HEK293 (cell line): ENCODE measurements around the gene FRMPD4.

Experiments used
- GLI2 ChIP-seq: fragments of 450-650 bp; formaldehyde crosslinking; IDR thresholded peaks from 2 replicates; pipeline ENCODE4; 2017; ENCODE audit warnings: missing biosample characterization, missing genetic modification characterization, low read depth, borderline replicate concordance
- MZF1 ChIP-seq: fragments of 450-650 bp; formaldehyde crosslinking; IDR thresholded peaks from 2 replicates; pipeline ENCODE4 v1.5.1; 2017; ENCODE audit warnings: missing biosample characterization, missing genetic modification characterization, borderline replicate concordance
- PRDM1 ChIP-seq: fragments of 450-650 bp; formaldehyde crosslinking; IDR thresholded peaks from 2 replicates; pipeline ENCODE4; 2016; ENCODE audit warnings: missing biosample characterization, missing genetic modification characterization
- SCRT2 ChIP-seq: fragments of 450-650 bp; formaldehyde crosslinking; IDR thresholded peaks from 2 replicates; pipeline ENCODE4 v1.5.1; 2016; ENCODE audit warnings: missing biosample characterization, missing genetic modification characterization
- ZFP37 ChIP-seq: fragments of 450-650 bp; formaldehyde crosslinking; IDR thresholded peaks from 2 replicates; pipeline ENCODE4 v1.5.1; 2016; ENCODE audit warnings: missing biosample characterization, missing genetic modification characterization
- ZNF114 ChIP-seq: fragments of 450-650 bp; formaldehyde crosslinking; IDR thresholded peaks from 2 replicates; pipeline ENCODE4 v1.5.0; 2017; ENCODE audit warnings: missing biosample characterization, missing genetic modification characterization
- ZNF266 ChIP-seq: fragments of 450-650 bp; formaldehyde crosslinking; IDR thresholded peaks from 2 replicates; pipeline ENCODE4 v1.5.1; 2016; ENCODE audit warnings: missing biosample characterization, missing genetic modification characterization, low read depth
- ZNF324 ChIP-seq: fragments of 450-650 bp; formaldehyde crosslinking; IDR thresholded peaks from 2 replicates; pipeline ENCODE4 v1.5.1; 2016; ENCODE audit warnings: missing biosample characterization, missing genetic modification characterization
- ZNF335 ChIP-seq: fragments of 450-650 bp; formaldehyde crosslinking; conservative IDR thresholded peaks from 2 replicates; pipeline ENCODE4 v1.5.1; 2016; ENCODE audit warnings: missing biosample characterization, missing genetic modification characterization
- ZNF473 ChIP-seq: fragments of 450-650 bp; formaldehyde crosslinking; IDR thresholded peaks from 2 replicates; pipeline ENCODE4 v1.5.1; 2017; ENCODE audit warnings: missing biosample characterization, missing genetic modification characterization
- ZNF555 ChIP-seq: fragments of 450-650 bp; formaldehyde crosslinking; conservative IDR thresholded peaks from 2 replicates; pipeline ENCODE4 v1.5.1; 2017; ENCODE audit warnings: missing biosample characterization, mild to moderate bottlenecking, missing genetic modification characterization, inconsistent platforms
- ZNF626 ChIP-seq: fragments of 450-650 bp; sonication (Bioruptor Pico); formaldehyde crosslinking; IDR thresholded peaks from 2 replicates; pipeline ENCODE4 v1.5.1; 2018; ENCODE audit warnings: missing biosample characterization, missing genetic modification characterization, inconsistent platforms
- ZNF707 ChIP-seq: fragments of 450-650 bp; formaldehyde crosslinking; IDR thresholded peaks from 2 replicates; pipeline ENCODE4 v1.5.1; 2016; ENCODE audit warnings: missing biosample characterization, missing genetic modification characterization
- ZNF776 ChIP-seq: fragments of 450-650 bp; formaldehyde crosslinking; IDR thresholded peaks from 2 replicates; pipeline ENCODE4 v1.5.0; 2017; ENCODE audit warnings: missing biosample characterization, missing genetic modification characterization, borderline replicate concordance
- ZSCAN30 ChIP-seq: fragments of 450-650 bp; IDR thresholded peaks from 2 replicates; pipeline ENCODE4 v1.5.1; 2018; ENCODE audit warnings: missing biosample characterization, mild to moderate bottlenecking, missing genetic modification characterization, moderate library complexity
- TF ChIP-seq, protein P1 (sequence below): fragments of 450-650 bp; formaldehyde crosslinking; IDR thresholded peaks from 2 replicates; pipeline ENCODE4 v1.5.1; 2016; ENCODE audit warnings: missing biosample characterization, missing genetic modification characterization, borderline replicate concordance
- TF ChIP-seq, protein P2 (sequence below): fragments of 450-650 bp; formaldehyde crosslinking; IDR thresholded peaks from 2 replicates; pipeline ENCODE4 v1.5.1; 2016; ENCODE audit warnings: missing biosample characterization, missing genetic modification characterization
- TF ChIP-seq, protein P3 (sequence below): fragments of 450-650 bp; formaldehyde crosslinking; IDR thresholded peaks from 2 replicates; pipeline ENCODE4 v1.5.1; 2016; ENCODE audit warnings: missing biosample characterization, missing genetic modification characterization
- TF ChIP-seq, protein P4 (sequence below): fragments of 450-650 bp; formaldehyde crosslinking; IDR thresholded peaks from 2 replicates; pipeline ENCODE4 v1.5.1; 2017; ENCODE audit warnings: missing biosample characterization, missing genetic modification characterization
- TF ChIP-seq, protein P5 (sequence below): fragments of 450-650 bp; formaldehyde crosslinking; IDR thresholded peaks from 2 replicates; pipeline ENCODE4 v1.5.1; 2016; ENCODE audit warnings: missing biosample characterization, missing genetic modification characterization
- TF ChIP-seq, protein P6 (sequence below): fragments of 450-650 bp; formaldehyde crosslinking; IDR thresholded peaks from 2 replicates; pipeline ENCODE4 v1.5.1; 2017; ENCODE audit warnings: missing biosample characterization, missing genetic modification characterization
- TF ChIP-seq, protein P7 (sequence below): fragments of 450-650 bp; formaldehyde crosslinking; IDR thresholded peaks from 2 replicates; pipeline ENCODE4 v1.5.1; 2016; ENCODE audit warnings: missing biosample characterization, missing genetic modification characterization
- TF ChIP-seq, protein P8 (sequence below): fragments of 450-650 bp; formaldehyde crosslinking; IDR thresholded peaks from 2 replicates; pipeline ENCODE4 v1.5.1; 2016; ENCODE audit warnings: missing biosample characterization, missing genetic modification characterization

FRMPD4 gene

DNA sequence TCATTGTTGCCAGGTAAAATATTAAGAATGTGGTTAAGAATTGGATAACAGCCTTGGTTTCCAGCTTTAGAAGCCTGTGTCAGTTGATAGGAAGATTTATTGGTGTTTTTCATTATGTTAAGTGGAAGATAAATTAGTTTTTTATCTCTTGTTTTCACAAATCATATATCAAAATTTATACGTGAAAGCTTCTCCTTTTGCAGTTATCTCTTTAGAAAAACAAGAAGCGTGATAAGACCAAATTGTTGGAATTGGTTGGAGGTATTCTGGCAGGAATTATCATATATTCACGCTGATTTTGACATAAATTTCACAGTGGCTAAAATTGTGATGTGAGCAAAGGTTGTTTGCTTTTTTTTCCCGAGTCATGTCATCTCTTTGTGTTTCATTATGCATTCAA is 90.6 kb downstream of the FRMPD4 start (continued):
- TF ChIP-seq, protein P1, sequence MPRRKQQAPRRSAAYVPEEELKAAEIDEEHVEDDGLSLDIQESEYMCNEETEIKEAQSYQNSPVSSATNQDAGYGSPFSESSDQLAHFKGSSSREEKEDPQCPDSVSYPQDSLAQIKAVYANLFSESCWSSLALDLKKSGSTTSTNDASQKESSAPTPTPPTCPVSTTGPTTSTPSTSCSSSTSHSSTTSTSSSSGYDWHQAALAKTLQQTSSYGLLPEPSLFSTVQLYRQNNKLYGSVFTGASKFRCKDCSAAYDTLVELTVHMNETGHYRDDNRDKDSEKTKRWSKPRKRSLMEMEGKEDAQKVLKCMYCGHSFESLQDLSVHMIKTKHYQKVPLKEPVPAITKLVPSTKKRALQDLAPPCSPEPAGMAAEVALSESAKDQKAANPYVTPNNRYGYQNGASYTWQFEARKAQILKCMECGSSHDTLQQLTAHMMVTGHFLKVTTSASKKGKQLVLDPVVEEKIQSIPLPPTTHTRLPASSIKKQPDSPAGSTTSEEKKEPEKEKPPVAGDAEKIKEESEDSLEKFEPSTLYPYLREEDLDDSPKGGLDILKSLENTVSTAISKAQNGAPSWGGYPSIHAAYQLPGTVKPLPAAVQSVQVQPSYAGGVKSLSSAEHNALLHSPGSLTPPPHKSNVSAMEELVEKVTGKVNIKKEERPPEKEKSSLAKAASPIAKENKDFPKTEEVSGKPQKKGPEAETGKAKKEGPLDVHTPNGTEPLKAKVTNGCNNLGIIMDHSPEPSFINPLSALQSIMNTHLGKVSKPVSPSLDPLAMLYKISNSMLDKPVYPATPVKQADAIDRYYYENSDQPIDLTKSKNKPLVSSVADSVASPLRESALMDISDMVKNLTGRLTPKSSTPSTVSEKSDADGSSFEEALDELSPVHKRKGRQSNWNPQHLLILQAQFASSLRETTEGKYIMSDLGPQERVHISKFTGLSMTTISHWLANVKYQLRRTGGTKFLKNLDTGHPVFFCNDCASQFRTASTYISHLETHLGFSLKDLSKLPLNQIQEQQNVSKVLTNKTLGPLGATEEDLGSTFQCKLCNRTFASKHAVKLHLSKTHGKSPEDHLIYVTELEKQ = no peak
- TF ChIP-seq ZNF473 (tag by site-specific recombination) (no peak), ZNF114 (tag by site-specific recombination) (no peak), ZNF324 (tag by site-specific recombination) (no peak), ZFP37 (tag by site-specific recombination) (no peak), ZNF335 (tag by site-specific recombination) (no peak), PRDM1 (no peak), ZSCAN30 (tag by site-specific recombination) (0 out of 2 replicates have a peak, but pooled peaks have one; percentile 61), SCRT2 (tag by site-specific recombination) (no peak), GLI2 (tag by site-specific recombination) (peak; percentile 79; the same call in 1 of the 2 replicates), ZNF266 (tag by site-specific recombination) (no peak), ZNF776 (tag by site-specific recombination) (no peak), ZNF707 (tag by site-specific recombination) (no peak), MZF1 (no peak), ZNF555 (tag by site-specific recombination) (no peak), ZNF626 (tag by site-specific recombination) (no peak)
- TF ChIP-seq, protein P2, sequence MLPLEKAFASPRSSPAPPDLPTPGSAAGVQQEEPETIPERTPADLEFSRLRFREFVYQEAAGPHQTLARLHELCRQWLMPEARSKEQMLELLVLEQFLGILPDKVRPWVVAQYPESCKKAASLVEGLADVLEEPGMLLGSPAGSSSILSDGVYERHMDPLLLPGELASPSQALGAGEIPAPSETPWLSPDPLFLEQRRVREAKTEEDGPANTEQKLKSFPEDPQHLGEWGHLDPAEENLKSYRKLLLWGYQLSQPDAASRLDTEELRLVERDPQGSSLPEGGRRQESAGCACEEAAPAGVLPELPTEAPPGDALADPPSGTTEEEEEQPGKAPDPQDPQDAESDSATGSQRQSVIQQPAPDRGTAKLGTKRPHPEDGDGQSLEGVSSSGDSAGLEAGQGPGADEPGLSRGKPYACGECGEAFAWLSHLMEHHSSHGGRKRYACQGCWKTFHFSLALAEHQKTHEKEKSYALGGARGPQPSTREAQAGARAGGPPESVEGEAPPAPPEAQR = no peak
- TF ChIP-seq, protein P3, sequence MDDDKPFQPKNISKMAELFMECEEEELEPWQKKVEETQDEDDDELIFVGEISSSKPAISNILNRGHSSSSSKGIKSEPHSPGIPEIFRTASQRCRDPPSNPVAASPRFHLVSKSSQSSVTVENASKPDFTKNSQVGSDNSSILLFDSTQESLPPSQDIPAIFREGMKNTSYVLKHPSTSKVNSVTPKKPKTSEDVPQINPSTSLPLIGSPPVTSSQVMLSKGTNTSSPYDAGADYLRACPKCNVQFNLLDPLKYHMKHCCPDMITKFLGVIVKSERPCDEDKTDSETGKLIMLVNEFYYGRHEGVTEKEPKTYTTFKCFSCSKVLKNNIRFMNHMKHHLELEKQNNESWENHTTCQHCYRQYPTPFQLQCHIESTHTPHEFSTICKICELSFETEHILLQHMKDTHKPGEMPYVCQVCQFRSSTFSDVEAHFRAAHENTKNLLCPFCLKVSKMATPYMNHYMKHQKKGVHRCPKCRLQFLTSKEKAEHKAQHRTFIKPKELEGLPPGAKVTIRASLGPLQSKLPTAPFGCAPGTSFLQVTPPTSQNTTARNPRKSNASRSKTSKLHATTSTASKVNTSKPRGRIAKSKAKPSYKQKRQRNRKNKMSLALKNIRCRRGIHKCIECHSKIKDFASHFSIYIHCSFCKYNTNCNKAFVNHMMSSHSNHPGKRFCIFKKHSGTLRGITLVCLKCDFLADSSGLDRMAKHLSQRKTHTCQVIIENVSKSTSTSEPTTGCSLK (tag by site-specific recombination) = no peak
- TF ChIP-seq, protein P4, sequence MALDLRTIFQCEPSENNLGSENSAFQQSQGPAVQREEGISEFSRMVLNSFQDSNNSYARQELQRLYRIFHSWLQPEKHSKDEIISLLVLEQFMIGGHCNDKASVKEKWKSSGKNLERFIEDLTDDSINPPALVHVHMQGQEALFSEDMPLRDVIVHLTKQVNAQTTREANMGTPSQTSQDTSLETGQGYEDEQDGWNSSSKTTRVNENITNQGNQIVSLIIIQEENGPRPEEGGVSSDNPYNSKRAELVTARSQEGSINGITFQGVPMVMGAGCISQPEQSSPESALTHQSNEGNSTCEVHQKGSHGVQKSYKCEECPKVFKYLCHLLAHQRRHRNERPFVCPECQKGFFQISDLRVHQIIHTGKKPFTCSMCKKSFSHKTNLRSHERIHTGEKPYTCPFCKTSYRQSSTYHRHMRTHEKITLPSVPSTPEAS (tag by site-specific recombination) = no peak
- TF ChIP-seq, protein P5, sequence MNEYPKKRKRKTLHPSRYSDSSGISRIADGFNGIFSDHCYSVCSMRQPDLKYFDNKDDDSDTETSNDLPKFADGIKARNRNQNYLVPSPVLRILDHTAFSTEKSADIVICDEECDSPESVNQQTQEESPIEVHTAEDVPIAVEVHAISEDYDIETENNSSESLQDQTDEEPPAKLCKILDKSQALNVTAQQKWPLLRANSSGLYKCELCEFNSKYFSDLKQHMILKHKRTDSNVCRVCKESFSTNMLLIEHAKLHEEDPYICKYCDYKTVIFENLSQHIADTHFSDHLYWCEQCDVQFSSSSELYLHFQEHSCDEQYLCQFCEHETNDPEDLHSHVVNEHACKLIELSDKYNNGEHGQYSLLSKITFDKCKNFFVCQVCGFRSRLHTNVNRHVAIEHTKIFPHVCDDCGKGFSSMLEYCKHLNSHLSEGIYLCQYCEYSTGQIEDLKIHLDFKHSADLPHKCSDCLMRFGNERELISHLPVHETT = no peak
- TF ChIP-seq, protein P6, sequence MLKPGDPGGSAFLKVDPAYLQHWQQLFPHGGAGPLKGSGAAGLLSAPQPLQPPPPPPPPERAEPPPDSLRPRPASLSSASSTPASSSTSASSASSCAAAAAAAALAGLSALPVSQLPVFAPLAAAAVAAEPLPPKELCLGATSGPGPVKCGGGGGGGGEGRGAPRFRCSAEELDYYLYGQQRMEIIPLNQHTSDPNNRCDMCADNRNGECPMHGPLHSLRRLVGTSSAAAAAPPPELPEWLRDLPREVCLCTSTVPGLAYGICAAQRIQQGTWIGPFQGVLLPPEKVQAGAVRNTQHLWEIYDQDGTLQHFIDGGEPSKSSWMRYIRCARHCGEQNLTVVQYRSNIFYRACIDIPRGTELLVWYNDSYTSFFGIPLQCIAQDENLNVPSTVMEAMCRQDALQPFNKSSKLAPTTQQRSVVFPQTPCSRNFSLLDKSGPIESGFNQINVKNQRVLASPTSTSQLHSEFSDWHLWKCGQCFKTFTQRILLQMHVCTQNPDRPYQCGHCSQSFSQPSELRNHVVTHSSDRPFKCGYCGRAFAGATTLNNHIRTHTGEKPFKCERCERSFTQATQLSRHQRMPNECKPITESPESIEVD (tag by site-specific recombination) = peak; percentile 75
- TF ChIP-seq, protein P7, sequence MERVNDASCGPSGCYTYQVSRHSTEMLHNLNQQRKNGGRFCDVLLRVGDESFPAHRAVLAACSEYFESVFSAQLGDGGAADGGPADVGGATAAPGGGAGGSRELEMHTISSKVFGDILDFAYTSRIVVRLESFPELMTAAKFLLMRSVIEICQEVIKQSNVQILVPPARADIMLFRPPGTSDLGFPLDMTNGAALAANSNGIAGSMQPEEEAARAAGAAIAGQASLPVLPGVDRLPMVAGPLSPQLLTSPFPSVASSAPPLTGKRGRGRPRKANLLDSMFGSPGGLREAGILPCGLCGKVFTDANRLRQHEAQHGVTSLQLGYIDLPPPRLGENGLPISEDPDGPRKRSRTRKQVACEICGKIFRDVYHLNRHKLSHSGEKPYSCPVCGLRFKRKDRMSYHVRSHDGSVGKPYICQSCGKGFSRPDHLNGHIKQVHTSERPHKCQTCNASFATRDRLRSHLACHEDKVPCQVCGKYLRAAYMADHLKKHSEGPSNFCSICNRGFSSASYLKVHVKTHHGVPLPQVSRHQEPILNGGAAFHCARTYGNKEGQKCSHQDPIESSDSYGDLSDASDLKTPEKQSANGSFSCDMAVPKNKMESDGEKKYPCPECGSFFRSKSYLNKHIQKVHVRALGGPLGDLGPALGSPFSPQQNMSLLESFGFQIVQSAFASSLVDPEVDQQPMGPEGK (tag by site-specific recombination) = no peak
- TF ChIP-seq, protein P8, sequence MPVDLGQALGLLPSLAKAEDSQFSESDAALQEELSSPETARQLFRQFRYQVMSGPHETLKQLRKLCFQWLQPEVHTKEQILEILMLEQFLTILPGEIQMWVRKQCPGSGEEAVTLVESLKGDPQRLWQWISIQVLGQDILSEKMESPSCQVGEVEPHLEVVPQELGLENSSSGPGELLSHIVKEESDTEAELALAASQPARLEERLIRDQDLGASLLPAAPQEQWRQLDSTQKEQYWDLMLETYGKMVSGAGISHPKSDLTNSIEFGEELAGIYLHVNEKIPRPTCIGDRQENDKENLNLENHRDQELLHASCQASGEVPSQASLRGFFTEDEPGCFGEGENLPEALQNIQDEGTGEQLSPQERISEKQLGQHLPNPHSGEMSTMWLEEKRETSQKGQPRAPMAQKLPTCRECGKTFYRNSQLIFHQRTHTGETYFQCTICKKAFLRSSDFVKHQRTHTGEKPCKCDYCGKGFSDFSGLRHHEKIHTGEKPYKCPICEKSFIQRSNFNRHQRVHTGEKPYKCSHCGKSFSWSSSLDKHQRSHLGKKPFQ = peak; percentile 74
